ENCODE data around the gene ATG4D. TPM values are rescaled to one million over a fixed set of nuclear protein-coding genes. Genes with fewer than 3 reads are reported as not detected.

ATG4D gene
- 11.7 and 13.3 TPM in 2 replicates for total RNA-seq (2013; cell fraction: nucleolus; rRNA removed)
- total RNA-seq (2014; rRNA removed) = 15.6 and 16.8 TPM in 2 replicates
- total RNA-seq (2014; rRNA removed; fragmentation: Illumina TruSeq; extraction: Trizol) = 8.1 and 8.4 TPM in 2 replicates
- total RNA-seq (2021) = 24.2 and 24.3 TPM in 2 replicates
- 7.4 TPM for polyA plus RNA-seq (2011; ENCODE audit: low read depth)
- 7.9 and 14.5 TPM in 2 replicates for polyA plus RNA-seq (2011; rRNA removed)
- polyA plus RNA-seq (2011; cell fraction: cytosol; rRNA removed) = 20.2 and 26.1 TPM in 2 replicates
- polyA plus RNA-seq (2011; cell fraction: nucleus; rRNA removed) = 45.2 and 57.3 TPM in 2 replicates
- polyA plus RNA-seq (2012) = 17.3 and 23.3 TPM in 2 replicates
- polyA plus RNA-seq (2014; fragmentation: Illumina TruSeq; extraction: Trizol) = 1.2 and 7.7 TPM in 2 replicates
- polyA plus RNA-seq (2014; fragmentation: Nextera tagmentation; extraction: Ambion mirVana) = 1 to 10 TPM in 1 of 2 experiments, under 1 TPM in 1; 0.39 to 2.3 TPM
- polyA plus RNA-seq (2014; rRNA removed) = 26.7 and 28.7 TPM in 2 replicates
- 10 to 100 TPM; 12.4 to 14.6 TPM for polyA plus RNA-seq (2016; fragmentation: Nextera tagmentation; extraction: Ambion mirVana)
- polyA minus RNA-seq (2011; rRNA and poly(A)+ RNA removed) = 10.1 and 22.5 TPM in 2 replicates
- polyA minus RNA-seq (2011; cell fraction: cytosol; rRNA and poly(A)+ RNA removed) = 6.4 and 9.4 TPM in 2 replicates
- 10.0 and 14.4 TPM in 2 replicates for polyA minus RNA-seq (2011; cell fraction: nucleus; rRNA and poly(A)+ RNA removed)
- Bru-seq, nascent RNA = percentile 75 among the genes with signal in this experiment
- percentile 67 among the genes with signal in this experiment for BruChase-seq, experiment 1, labeled RNA remaining after a 6-hour chase
- percentile 67 among the genes with signal in this experiment for BruChase-seq, experiment 2, labeled RNA remaining after a 2-hour chase
- long read RNA-seq, experiment 1, partial matches to known transcripts = 0 of 7 reads
- long read RNA-seq, experiment 1, other reads (novel, unspliced or antisense) = 4 of 7 reads
- long read RNA-seq, experiment 2, partial matches to known transcripts = 1 of 2 reads
- long read RNA-seq, experiment 2, other reads (novel, unspliced or antisense) = 1 of 2 reads

DNA sequence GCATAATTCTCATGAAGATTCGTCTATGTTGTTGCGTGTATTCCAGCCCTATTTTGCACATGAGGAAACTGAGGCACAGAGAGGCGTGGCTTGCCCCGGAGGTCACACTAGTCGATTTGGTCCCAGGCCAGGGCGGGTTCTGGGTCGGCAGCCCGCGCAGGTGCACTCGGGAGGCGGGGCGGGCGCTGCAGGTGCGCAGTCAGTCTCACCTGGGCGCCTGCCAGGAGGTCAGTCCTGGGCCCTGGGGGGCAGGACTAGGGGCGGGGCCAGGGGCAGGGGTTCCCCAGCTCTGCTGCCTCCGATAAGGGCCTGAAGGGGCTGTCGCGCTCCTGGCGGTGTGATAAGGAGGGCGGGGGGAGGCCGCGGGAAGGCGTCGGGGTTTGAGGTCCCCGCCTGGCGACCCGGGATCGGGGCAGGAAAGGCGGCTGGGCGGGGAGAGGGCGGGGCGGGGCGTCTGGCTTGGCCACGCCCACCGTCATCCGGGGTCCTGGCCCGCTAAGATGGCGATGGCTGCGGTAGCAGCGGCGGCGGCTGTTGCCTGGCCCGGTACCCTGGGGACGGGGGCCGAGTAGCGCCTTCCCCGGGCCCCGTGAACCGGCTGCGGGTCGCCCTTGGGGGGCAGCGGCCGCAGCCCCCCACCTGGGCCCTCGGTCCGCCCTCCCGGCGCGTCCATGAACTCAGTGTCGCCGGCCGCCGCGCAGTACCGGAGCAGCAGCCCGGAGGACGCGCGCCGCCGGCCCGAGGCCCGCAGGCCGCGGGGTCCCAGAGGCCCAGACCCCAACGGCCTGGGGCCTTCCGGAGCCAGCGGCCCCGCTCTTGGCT lies at the start of gene ATG4D:
ATG4D (plus strand) TSS at position 485 of the 822 bp plus-strand sequence; CDS start at position 672, 187 bp downstream.
- ChIA-PET RAD21 (ENCODE audit: unreplicated experiment) (interaction anchor here (0.7 to 3.1 kb wide), 6 partner anchors 9 to 127 kb away, joined by 3 to 16 read pairs (median 4); partner anchors contain the start of gene CDKN2D), POLR2A (interaction anchor here (0.5 to 2.5 kb wide), 4 partner anchors 8 to 528 kb away, joined by 3 to 6 read pairs (median 6); no protein-coding TSS in a partner anchor), SMC1A (ENCODE audit: uncharacterized antibody, unreplicated experiment) (interaction anchor here (1.3 to 1.7 kb wide), 3 partner anchors 24 to 45 kb away, joined by 3 to 7 read pairs (median 5); no protein-coding TSS in a partner anchor), CTCF (interaction anchor here (1.4 to 3.4 kb wide), 7 partner anchors 26 to 157 kb away, joined by 3 to 35 read pairs (median 7); partner anchors contain the start of genes CDC37, CDKN2D and QTRT1)
- peaks cover 0 to 1% of the 10 kb centered on the region in 2 experiments; a peak in 2 of 4 replicates for H3K36me3 ChIP-seq (ENCODE audit: control insufficient read depth in 2 of 2, insufficient read depth in 2 of 2, low read length in 1 of 2)
- H3K79me2 ChIP-seq (ENCODE audit: control insufficient read depth, insufficient read depth, low read length) = peaks cover 11% of the 10 kb centered on the region
- ATAC-seq (peak; percentile 91), FAIRE-seq (peak; percentile 41), DNase-seq (ENCODE audit: low read depth, low spot score) (no peak)
- peak within 1 kb of the TSS; percentile 86 for H2AFZ ChIP-seq (ENCODE audit: control insufficient read depth, low read depth, low read length)
- intact Hi-C loops (cut with micrococcal nuclease; ENCODE audit: unreplicated experiment) (loop anchor here (1.0 kb wide), 1 partner anchor 23 kb away; the partner anchor contains the start of gene KRI1), in situ Hi-C loops (cut with MboI) (no loop called here)
- BruUV-seq (replicated peaks) = no TSS peak
- H3K4me2 ChIP-seq (ENCODE audit: control insufficient read depth, insufficient read depth) = peak within 1 kb of the TSS; percentile 100
- WGBS (ENCODE audit: insufficient coverage, insufficient replicate concordance, low lambda C conversion rate, missing lambda C conversion rate) = under 1% methylated on average over 55 of the region's 79 CpGs
- peak within 1 kb of the TSS; percentile 97 for H3K9ac ChIP-seq (ENCODE audit: control insufficient read depth, insufficient read depth, low read length)
- peaks cover 11% of the 10 kb centered on the region for H3K4me1 ChIP-seq (ENCODE audit: control insufficient read depth, insufficient read depth, low read length)
- H4K20me1 ChIP-seq (ENCODE audit: control insufficient read depth, insufficient read depth) = no peaks in the 10 kb centered on the region
- peaks cover 0 to 4% of the 10 kb centered on the region in 2 experiments; a peak in 1 of 4 replicates for H3K27me3 ChIP-seq (replicated peaks in 1 of 2; ENCODE audit: control insufficient read depth in 2 of 2, insufficient read depth in 2 of 2, low read length in 1 of 2)
- H3K9me3 ChIP-seq (replicated peaks; ENCODE audit: control insufficient read depth, insufficient read depth, low read length) = no peaks in the 10 kb centered on the region
- H3K4me3 ChIP-seq = peak within 1 kb of the TSS; percentile 93
- peak within 1 kb of the TSS; percentile 83 for H3K27ac ChIP-seq (ENCODE audit: control insufficient read depth, insufficient read depth)
- TF ChIP-seq STAT1 (conservative IDR thresholded peaks at IDR 0.05) (0 out of 2 replicates have a peak, but pooled peaks have one; percentile 62), POLR2AphosphoS2 (IDR thresholded peaks at IDR 0.05; ENCODE audit: low read depth, low read length) (peak; percentile 45; the same call in 1 of the 2 replicates), ZSCAN29 (IDR thresholded peaks at IDR 0.05) (peak; percentile 58; the same call in 1 of the 2 replicates), WRNIP1 (IDR thresholded peaks at IDR 0.05; ENCODE audit: borderline replicate concordance, low read depth, low read length) (no peak), FOXK2 (IDR thresholded peaks at IDR 0.05) (no peak), POU2F2 (IDR thresholded peaks at IDR 0.05; ENCODE audit: borderline replicate concordance, low read depth, low read length) (peak; percentile 60; the same call in 1 of the 3 replicates), MTA2 (IDR thresholded peaks at IDR 0.05; ENCODE audit: low read depth) (no peak), SPI1 (IDR thresholded peaks at IDR 0.05; ENCODE audit: borderline replicate concordance, insufficient read depth, low read depth, low read length) (no peak), STAT3 (IDR thresholded peaks at IDR 0.05; ENCODE audit: low read depth, low read length) (no peak), SP1 (IDR thresholded peaks at IDR 0.05; ENCODE audit: low read depth, low read length) (peak; percentile 16), POLR2AphosphoS5 (IDR thresholded peaks at IDR 0.05; ENCODE audit: low read length) (peak; percentile 76), ELK1 (IDR thresholded peaks at IDR 0.05; ENCODE audit: low read depth, low read length) (no peak), IRF4 (IDR thresholded peaks at IDR 0.05; ENCODE audit: low read depth, low read length) (no peak), MEF2B (IDR thresholded peaks at IDR 0.05; ENCODE audit: partially characterized antibody, poor library complexity, severe bottlenecking) (no peak), CREM (IDR thresholded peaks at IDR 0.05; ENCODE audit: low read depth) (no peak)
- TF ChIP-seq, protein P1, sequence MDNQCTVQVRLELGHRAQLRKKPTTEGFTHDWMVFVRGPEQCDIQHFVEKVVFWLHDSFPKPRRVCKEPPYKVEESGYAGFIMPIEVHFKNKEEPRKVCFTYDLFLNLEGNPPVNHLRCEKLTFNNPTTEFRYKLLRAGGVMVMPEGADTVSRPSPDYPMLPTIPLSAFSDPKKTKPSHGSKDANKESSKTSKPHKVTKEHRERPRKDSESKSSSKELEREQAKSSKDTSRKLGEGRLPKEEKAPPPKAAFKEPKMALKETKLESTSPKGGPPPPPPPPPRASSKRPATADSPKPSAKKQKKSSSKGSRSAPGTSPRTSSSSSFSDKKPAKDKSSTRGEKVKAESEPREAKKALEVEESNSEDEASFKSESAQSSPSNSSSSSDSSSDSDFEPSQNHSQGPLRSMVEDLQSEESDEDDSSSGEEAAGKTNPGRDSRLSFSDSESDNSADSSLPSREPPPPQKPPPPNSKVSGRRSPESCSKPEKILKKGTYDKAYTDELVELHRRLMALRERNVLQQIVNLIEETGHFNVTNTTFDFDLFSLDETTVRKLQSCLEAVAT (IDR thresholded peaks at IDR 0.05) = no peak

Data from GM12878 (cell line).